D341Med (cell line): ENCODE data around the gene LCTL.
"Not testable (repeated sequence)": the region's sequence is repeated elsewhere in the genome, so short reads cannot be mapped to it uniquely, and the experiment has no call there.

Experiments
- DNase-seq: peaks from one replicate; pipeline ENCODE4 v3.0.0; 2012; ENCODE audit warnings: low spot score

Gene LCTL

DNA sequence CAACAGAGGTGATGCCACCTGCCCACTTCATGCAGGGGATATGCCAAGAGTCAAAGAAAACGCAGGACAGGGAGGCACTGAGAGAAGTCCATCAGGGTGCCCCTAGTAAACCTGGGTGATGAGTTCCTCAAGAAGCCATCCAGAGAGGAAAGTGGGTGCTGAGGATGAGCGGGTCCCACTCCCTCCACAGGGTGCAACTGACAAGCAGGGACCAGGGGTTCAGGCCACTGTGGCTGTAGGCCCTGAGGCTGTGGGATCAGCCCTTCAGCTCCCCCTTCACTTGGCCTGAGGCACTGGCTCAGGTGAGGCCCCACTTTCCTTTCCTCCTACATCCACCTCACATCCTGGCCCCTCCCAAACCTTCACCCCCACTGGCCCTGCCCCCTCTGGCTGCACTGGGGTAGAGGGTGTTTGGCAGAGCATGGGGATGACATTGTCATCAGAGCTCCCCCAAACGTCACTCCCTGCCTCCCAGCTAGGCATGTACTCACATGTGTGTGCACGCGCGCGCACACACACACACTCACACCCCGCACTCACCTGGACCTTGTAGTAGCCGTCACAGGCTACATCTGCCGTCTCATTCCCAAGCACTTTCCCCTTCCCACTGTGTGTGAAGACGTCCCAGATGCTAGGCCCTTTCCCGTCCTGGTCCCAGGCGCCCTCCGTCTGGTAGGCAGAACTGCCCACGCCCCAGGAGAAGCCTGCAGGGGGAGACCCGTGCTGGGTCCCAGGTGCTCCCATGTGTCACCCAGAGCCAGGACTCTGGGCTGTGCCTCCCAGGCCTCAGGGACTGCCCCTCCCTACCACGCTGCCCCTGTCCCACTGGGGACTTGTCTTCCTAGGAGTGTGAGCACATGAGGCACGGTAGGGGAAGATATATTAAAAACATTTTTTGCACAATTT, 1.4 kb downstream of the LCTL start:
- no peak for DNase-seq

DNA sequence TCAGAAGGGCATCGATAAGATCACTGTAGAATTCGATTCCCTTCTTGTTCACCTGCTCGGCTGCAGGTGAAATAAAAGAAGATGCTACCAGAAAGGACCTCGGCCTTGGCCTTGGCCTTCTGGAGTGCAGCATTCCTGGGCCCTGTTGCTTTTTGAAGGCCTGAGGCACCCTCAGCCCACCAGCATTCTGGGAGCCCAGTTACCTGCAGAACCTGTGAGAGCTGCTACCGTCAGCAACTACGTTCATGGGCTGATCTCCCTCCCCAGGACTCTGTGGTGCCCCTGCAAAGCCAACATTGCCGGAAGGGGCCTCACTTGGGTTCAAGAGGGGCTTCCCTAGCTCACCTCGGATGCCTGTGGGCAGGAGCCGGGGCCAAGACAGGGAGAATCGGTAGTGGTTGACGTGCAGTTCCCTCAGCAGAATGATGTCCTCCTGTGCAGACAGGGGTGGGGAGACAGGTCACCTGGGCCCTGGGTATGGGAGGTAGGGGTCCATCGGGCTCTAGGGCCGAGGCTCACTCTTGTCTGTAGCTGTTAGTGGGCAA, 2.2 kb downstream of the LCTL start:
- no peak for DNase-seq

DNA sequence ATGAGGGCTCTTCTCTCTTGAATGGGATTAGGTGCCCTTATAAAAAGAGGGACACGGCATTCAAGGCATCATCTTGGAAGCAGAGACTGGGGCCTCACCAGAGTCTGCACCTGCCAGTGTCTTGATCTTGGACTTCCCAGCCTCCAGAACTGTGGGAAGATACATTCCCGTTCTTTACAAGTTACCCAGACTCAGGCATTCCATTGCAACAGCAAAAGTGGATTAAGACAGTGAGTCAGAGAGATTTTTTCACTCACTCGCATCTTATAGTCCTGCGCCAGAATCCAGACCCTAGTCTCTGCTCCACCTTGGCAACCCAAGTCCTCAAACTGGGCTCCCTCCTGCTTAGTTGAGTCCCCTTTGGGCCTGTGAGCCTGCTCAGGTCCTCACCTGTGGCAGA, 2.7 kb downstream of the LCTL start:
- DNase-seq: no peak

DNA sequence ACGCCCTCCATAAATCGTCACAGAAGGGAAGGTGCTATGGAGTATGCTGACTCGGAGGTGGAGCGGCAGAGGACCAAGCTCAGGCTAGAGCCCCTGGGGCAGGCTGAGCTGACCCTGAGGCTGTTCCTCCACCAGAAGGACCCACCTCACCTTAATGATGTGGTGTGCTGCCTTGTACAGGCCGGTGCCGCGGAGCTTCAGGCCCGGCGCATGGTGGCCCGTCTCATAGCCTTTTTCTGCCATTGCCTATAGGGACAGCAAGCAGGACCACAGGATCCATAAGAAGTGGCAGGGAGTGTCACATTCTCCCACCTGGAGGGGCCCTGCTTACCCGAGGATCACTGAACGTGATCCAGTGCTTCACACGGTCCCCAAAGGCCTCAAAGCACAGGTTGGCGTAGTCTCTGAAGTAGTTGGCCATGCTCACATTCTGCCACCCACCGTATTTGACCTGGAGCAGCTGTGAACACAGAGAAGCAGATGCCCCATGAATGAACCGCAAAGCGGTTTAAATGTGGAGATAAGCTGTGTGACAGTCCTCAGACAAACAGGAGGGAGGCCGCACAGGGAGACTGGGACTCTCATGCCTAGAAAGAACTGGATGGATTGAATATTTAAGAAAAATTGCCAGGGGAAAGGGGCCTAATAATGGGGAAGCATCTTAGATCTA, 4.8 kb downstream of the LCTL start:
- no peak for DNase-seq

DNA sequence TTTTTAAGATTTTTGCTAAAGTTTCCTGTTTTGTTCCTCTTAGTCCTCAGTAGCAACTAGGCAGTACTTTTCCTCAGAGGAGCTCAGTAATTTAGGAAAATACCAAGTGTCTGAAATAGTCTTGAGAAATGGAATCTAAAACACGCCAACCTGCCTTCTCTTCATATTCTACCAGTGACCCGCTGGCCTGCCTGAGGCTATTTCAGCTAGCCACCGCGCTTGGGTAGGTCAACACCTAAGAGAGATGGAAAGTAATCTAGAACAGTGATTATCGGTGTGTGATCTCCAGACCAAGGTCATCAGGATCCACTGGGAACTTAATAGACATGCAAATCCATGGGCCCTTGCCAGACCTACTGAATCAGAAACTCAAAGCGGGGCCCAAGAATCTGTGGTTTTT, 7.5 kb downstream of the LCTL start:
- DNase-seq: no peak

DNA sequence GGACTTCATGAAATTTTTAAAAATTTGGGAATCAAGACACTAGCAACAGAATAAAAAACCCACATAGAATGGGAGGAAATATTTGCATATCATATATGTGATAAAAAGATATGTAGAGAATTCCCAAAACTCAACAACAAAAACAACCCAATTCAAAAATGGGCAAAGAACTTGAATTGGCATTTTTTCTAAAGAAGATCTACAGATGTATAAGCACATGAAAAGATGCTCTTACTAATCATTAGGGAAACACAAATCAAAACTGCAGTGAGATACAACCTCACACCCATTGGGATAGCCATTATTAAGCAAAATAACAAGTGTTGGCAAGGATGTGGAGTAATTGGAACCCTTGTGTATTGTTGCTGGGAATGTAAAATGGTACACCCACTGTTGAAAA, 10.1 kb downstream of the LCTL start:
- DNase-seq: no peak

DNA sequence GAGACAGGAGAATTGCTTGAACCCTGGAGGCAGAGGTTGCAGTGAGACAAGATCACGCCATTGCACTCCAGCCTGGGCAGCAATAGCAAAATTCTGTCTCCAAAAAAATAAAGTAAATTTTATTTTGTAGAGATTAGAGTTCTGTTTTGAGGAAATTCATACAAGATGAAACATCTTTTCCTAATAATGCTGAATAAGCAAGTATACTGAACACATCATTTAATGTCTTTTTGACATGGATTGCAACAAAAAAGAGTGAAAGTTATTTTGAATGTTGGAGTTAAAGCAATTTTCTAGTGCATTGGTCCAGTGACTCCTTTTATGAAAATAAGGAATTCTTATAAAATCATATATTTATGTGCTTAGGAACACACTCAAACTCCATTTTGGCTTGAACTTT, 20.5 kb downstream of the LCTL start:
- DNase-seq: no peak

DNA sequence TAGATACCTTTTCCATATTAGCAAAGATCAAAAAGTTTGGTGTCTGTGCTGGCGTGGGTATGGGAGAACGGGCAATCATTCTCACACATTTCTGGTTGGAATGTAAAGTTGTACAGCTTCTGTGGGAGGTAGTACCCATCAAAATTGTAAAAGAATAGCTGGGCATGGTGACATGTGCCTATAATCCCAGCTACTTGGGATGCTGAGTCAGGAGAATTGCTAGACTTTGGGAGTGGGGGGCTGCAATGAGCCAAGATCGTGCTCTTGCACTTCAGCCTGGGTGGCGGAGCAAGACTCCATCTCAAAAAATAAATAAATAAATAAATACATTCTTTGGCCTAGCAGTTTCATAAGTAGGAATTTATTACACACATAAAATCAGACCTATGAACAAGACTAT, 22.9 kb downstream of the LCTL start:
- no peak for DNase-seq

DNA sequence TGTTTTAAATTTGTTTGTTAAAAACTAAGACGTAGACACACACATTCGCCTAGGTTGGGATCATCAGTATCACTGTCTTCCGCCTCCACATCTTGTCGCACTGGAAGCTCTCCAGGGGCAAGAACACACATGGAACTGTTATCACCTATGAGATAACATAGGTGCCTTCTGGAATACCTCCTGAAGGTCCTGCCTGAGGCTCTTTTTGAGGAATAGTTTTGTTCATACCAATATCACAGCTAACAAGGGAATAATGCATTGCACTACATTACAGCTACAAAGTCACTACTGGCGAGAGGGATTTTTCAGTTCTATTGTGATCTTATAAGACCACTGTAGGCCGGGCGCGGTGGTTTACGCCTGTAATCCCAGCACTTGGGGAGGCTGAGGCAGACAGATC, 30.7 kb downstream of the LCTL start:
- DNase-seq: no peak

DNA sequence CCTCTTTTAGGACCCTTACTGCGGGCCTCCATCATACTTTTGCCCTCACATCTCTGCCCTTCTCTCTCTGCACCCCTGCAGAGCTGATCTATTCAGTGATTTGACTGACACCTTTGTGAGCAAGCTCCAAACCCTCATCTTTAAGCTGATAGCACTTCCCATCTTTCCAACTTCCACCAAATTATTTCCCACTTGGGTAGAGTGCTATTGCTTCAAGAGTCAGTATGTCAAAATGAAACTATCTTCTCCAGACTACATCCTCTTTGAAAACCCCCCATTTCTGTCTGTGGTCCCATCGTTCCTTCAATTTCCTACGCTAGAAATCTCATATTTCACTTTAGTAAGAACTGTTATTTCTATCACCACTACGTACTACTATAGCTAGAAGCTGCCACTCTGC, 41.0 kb downstream of the LCTL start:
- no peak for DNase-seq

DNA sequence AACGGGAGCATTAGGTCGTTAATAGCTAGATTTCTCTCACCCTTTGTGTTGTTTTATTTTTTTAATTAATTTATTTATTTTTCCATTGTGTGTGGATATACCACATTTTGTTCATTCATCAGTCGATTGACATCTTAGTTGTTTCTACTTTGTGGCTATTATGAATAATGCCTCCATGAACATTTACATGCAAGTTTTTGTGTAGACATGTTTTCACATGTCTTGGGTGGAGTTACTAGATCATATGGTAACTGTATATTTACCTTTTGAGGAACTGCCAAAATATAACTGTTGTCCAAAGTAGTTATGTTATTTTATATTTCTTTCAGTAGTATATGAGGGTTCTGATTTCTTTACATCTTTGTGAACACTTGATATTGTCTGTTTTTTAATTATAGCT, 41.9 kb downstream of the LCTL start:
- DNase-seq: no peak

DNA sequence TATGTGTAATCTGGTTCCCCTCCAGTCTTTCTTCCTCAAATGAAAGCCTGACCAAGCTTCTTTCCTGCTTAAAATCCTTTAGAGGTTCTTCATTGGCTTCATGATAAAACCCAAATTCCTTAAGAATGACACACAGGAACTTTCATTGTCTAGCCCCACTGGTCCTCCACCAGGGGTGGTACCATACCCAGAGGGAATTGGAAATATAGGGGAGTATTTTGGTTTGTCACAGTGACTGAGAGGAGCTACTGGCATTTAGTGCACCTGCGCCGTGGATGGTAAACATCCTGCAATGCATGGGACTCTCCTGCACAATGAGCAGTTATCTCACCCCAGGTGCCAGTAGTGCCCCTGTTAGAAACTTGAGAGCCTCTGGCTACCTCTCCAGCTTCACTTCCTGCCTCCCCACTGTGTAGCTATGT, 49.9 kb downstream of the LCTL start:
- no peak for DNase-seq

DNA sequence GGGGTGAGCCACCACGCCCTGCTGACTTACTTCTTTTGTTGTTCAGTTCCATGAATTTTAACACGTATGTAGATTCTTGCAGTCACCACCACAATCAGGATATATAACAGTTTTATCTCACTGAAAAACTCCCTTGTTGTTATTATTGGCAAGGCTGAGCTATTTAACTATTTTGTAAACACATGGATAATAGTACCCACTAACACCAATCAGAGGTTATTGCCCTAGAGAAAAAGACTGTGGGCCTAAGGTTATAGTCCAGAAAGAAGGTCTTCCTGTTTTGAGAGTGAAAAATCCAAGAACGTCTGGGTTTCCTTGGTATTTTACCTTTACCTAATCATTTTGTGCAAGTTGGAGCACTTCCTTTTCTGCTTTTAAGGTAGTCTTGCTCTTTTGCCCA, 51.2 kb downstream of the LCTL start:
- no peak for DNase-seq

DNA sequence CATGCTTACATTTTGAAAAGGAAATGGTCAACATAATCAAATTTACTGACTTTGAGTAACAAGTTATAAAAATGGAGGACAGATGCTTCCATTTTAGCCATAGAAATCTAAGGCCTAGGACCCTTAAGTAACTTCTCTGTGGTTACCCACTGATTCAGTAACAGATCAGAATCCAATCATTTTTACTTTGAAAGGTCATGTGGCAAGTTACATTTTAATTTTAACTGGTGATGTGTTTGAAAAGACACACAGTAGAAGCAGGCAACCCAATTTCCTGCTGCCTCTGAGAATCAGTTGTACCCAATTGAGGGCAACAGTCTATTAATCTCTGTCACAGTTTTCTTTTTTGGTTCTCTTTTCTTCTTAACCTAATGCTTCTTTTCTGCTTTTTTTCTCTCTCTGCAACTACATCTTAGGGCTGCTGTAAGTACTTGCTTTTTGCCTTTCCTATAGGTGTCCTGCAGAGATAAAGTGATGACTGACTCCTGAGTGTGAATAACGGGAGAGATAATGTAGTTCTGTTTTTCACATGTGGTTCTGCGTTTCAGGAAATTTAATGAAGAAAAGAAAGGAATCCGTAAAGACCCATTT, 57.4 kb downstream of the LCTL start:
- no peak for DNase-seq

DNA sequence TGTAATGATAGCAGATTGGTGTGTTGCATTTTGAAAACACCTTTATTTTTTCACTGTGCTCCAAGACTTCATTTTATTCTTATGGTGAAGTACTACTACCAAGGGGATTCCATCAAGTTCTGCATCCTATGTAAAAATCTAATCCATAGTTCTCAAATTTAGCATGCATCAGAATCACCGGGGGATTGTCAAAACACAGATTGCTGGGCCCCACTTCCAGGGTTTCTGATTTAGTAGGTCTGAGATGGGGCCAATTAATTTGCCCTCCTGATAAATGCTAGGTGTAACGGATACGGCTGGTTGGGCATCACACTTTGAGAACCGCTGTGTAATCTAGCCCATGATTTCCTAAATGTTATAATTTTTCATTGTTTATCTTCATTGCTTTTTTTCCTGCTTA, 60.0 kb downstream of the LCTL start:
- DNase-seq: no peak

DNA sequence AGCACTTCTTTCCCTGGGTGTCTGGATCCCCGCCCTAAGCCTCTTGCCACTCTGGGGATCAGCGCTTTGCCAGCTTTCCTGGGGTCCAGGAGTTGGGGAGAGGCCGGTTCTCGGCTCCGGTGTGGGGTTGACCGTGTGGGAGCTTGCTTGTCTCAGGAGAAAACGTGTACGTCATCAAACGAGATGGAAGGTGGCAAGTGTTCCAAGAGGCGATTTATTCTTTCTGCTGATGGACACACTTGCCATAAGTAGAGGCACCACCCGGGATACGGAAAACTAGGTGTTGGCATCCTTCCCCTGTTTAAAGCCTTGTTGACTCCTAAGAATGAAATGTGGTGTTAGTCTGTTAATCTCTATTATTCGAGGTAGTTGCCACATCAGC, 60.4 kb downstream of the LCTL start:
- no peak for DNase-seq

DNA sequence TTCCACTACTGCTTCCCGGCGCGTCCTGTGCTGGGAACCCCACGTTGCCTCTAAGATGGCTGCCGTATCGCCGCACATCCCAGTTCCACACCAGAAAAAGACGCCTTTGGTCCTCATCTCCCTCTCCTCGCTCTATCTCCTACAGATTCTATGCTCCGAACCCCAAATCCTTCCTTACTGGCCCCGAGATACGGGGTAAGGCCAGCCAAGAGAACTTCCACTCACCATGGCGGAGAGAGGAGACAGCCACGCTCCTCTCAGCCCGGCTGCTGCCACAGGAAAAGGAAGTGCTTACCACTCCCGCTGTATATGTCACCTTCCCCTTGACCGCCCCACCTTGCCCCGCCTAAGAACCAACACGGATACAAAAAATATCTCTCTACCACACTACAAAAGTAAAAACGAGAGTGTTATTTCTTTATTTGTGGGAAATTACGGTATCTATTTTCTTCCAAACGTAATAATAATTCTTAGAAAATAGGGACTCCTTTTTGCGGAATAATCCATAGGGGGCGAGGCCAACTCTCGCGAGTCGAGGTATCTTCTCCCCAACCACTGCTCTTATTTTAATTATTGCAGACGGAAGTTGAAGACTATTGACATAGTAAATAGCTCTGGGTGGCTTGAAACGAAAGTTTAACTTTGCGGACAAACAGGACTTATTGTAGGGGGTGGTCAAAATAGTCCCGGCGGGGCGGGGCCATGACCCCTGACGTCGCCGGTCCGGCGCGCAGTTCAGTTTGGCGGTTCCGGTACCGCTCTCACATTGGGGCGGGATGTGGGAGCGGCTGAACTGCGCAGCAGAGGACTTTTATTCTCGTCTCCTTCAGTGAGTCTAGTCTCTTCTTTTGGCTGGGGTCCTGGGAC, 61.0 kb downstream of the LCTL start, which contains the start of the genes RPL4 and ZWILCH:
Gene RPL4 (minus strand): TSS at position 293 of the 867 bp plus-strand sequence. CDS start 65 bp downstream, at position 228.
Gene ZWILCH (plus strand): TSS at position 764 of the 867 bp plus-strand sequence. CDS start 13 bp downstream, at position 777.
- DNase-seq: peak; percentile 81

DNA sequence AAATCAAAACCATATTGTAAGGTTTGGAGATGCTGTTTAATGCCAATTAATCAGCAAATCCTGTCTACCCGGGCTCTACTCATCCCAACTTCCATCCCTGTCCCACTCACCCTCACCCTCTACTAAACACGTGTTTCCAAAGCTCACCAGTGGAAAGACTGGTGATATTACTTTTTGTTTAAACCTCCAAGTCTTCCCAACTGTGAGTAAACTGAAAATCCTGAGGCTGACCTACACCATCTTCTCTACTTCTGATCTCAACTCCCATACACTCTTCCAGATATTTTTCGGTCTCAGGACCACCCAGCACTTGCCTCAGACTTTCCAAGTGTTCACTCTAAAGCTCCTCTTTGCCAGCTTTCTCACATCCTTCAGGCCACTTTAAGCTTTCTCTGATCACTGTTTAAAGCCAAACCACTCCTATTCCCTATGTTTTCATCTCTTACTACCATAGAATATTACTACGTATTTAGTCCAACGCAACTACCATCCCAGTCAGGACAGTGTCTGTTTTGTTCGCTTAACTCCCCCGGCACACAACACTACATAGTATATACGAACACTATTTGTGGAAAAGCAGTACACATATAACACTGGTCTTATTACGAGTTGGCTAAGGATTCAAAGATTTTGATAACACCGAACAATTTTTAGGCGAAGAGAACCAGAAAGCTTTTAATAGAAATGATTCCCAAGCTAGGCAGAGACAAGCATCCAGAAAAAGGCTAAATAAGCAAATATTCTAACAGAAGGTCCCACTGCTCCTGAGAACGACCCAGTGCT, 61.8 kb downstream of the LCTL start:
- DNase-seq: no peak

DNA sequence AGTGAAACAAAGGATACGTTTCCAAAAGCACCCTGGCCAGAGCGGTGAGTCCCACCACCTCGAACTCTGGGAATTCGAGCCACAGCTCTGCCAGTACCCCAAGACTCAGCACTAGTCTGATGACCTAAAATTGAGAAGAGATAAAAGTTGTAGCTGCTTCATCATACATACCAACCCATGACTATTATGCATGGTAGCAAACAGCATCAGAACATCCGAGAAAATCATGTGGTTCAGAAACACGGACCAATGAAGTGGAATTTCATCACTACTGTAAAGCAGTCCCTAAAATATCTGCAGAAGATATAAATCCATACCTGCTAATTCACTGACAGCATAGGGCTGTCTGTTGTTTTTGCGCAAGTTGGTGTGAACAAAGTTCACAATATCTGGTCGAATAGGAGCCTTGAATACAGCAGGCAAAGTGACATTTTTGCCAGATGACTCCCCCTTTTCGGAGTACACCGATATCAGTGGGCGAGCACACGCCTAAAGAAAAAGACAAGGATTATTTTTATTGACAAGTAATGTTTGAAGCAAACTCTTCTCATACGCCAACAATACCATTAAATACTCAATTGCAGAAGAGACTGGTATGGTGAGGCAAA, 62.7 kb downstream of the LCTL start:
- DNase-seq: not testable (repeated sequence)

DNA sequence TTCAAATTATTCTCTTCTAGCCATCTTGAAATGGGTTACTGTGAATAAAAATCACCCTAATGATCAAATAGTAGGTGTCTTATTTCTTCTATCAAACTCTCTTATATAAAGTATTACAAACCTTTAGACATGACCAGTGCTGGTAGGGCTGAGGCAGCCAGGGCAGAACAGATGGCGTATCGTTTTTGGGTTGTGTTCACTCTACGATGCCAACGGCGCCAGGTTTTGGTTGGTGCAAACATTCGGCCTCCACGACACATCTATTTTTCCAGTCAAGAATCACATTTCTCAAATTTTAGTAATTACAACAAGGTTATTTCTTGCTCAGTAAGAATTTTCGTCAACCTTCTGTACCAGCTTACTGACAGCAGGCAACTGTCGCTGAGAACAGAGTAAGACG, 63.3 kb downstream of the LCTL start:
- DNase-seq: no peak
